ENCODE results near the gene GLA. TPM values are rescaled to one million over a fixed set of nuclear protein-coding genes. Genes with fewer than 3 reads are reported as not detected.

GLA gene
- total and polyA plus RNA-seq, 2 of the 8 experiments (the other 6 are each of a cell fraction or from before 2014, with no cell fraction given), result 33.6 to 47.3 TPM

GRCh38 chrX:101393530-101394305 is 14.0 kb downstream of the GLA start:
- H3K9ac ChIP-seq (replicated peaks in 1 of 4; ENCODE audit: extremely low read depth in 1 of 4, low read depth in 3 of 4, low read length in 3 of 4), result no peak overlapping the region
- H3K23ac ChIP-seq (ENCODE audit: insufficient read length), result no peak overlapping the region
- DNase-seq (ENCODE audit: low read depth in 1 of 2, low spot score in 2 of 2), result no peak
- H3K9me3 ChIP-seq (ENCODE audit: insufficient read depth in 2 of 2, low read depth in 1 of 2, low read length in 1 of 2), result no peaks in the 10 kb centered on the region
- no peak overlapping the region for H2BK15ac ChIP-seq (ENCODE audit: low read length)
- H3K79me1 ChIP-seq (ENCODE audit: low read depth, low read length), result no peaks in the 10 kb centered on the region
- H4K20me1 ChIP-seq (replicated peaks in 1 of 2; ENCODE audit: control insufficient read depth in 1 of 2, insufficient read depth in 2 of 2, low read length in 2 of 2), result peaks cover 0 to 2% of the 10 kb centered on the region in 2 experiments
- no peak overlapping the region for H2BK5ac ChIP-seq (ENCODE audit: low read depth, low read length)
- no peak overlapping the region for H4K8ac ChIP-seq (ENCODE audit: extremely low read depth, insufficient read depth, low read length)
- H3K14ac ChIP-seq (ENCODE audit: insufficient read length), result no peak overlapping the region
- H4K91ac ChIP-seq (replicated peaks; ENCODE audit: insufficient read length, low read length), result no peak overlapping the region
- H3K79me2 ChIP-seq (ENCODE audit: control insufficient read depth in 1 of 2, insufficient read depth in 2 of 2, low read length in 2 of 2), result peaks cover 0 to 23% of the 10 kb centered on the region in 2 experiments; a peak in 2 of 4 replicates
- FAIRE-seq, result no peak
- H3K4me2 ChIP-seq (ENCODE audit: insufficient read depth in 1 of 2, low read depth in 2 of 2, low read length in 2 of 2), result peak overlapping the region in 1 of 2 experiments; percentile 56; a peak in 1 of 4 replicates
- WGBS, 2 experiments (ENCODE audit: extremely low coverage in 1 of 2, insufficient coverage in 1 of 2, insufficient read length in 1 of 2, insufficient replicate concordance in 2 of 2, low coverage in 1 of 2, low lambda C conversion rate in 2 of 2, missing lambda C conversion rate in 1 of 2), result 90% methylated on average over 10 of the region's 11 CpGs; no CpG with 5 or more reads in 1 of the 2 experiments
- no peak overlapping the region for H3K18ac ChIP-seq (ENCODE audit: extremely low read depth, low read length)
- no peak overlapping the region for H2AFZ ChIP-seq (ENCODE audit: low read length)
- no peak overlapping the region for H3K4me3 ChIP-seq (ENCODE audit: extremely low read depth in 1 of 4, insufficient read depth in 2 of 4, low read depth in 3 of 4, low read length in 4 of 4)
- H2BK12ac ChIP-seq (ENCODE audit: low read depth, low read length), result no peak overlapping the region
- peaks cover 4% of the 10 kb centered on the region; the same call in 1 of the 2 replicates for H3K23me2 ChIP-seq (ENCODE audit: low read depth, low read length)
- H3K56ac ChIP-seq (replicated peaks; ENCODE audit: insufficient read length, low read depth, low read length), result no peak overlapping the region
- no peaks in the 10 kb centered on the region for H3K27me3 ChIP-seq (replicated peaks in 1 of 4; ENCODE audit: control insufficient read depth in 3 of 4, extremely low read depth in 1 of 4, insufficient read depth in 3 of 4, low read length in 3 of 4)
- ChIA-PET CTCF (ENCODE audit: partially characterized antibody) (no interaction called here), POLR2A (ENCODE audit: partially characterized antibody) (interaction anchor here (0.6 to 4.0 kb wide), 10 partner anchors 9 to 362 kb away, joined by 3 to 45 read pairs (median 4); partner anchors contain the start of gene TIMM8A)
- no peak overlapping the region for H2BK20ac ChIP-seq (ENCODE audit: low read length)
- H3K4me1 ChIP-seq (replicated peaks in 1 of 4; ENCODE audit: control insufficient read depth in 3 of 4, insufficient read depth in 4 of 4, low read length in 3 of 4), result no peaks in the 10 kb centered on the region; a peak in 1 of 7 replicates
- H3K4ac ChIP-seq (replicated peaks; ENCODE audit: insufficient read length, low read depth, low read length), result no peak overlapping the region
- H3K36me3 ChIP-seq (ENCODE audit: control insufficient read depth in 2 of 4, insufficient read depth in 4 of 4, low read length in 3 of 4), result peaks cover 6 to 45% (median 18%) of the 10 kb centered on the region in 4 experiments
- no peak overlapping the region for H4K5ac ChIP-seq (ENCODE audit: insufficient read length, low read depth, low read length)
- H2BK120ac ChIP-seq (replicated peaks; ENCODE audit: low read depth, low read length), result no peak overlapping the region
- peak; percentile 27; the same call in 1 of the 2 replicates for TF ChIP-seq POLR2AphosphoS5 (IDR thresholded peaks at IDR 0.05; ENCODE audit: low read depth, low read length)
- TF ChIP-seq TAF7 (optimal IDR thresholded peaks at IDR 0.05; ENCODE audit: borderline replicate concordance, low read depth, low read length), result no peak
- no peak for TF ChIP-seq SP1 (IDR thresholded peaks at IDR 0.05; ENCODE audit: low read depth, low read length)
- no peak for TF ChIP-seq EZH2 (IDR thresholded peaks at IDR 0.05; ENCODE audit: low read depth, low read length, severe bottlenecking)
- TF ChIP-seq BCL11A (IDR thresholded peaks at IDR 0.05; ENCODE audit: low read depth in 2 of 2, low read length in 2 of 2), result no peak
- TF ChIP-seq POU5F1 (IDR thresholded peaks at IDR 0.05; ENCODE audit: low read depth, low read length), result no peak
- no peak for TF ChIP-seq SIX5 (IDR thresholded peaks at IDR 0.05; ENCODE audit: low read depth, low read length)
- TF ChIP-seq POLR2A (IDR thresholded peaks at IDR 0.05; ENCODE audit: control extremely low read depth in 1 of 2, low read depth in 2 of 2, low read length in 2 of 2), result peak in 1 of 2 experiments; percentile 32; a peak in 1 of 3 replicates
- no peak overlapping the region for H3K27ac ChIP-seq (ENCODE audit: low read depth, low read length)
- no peak overlapping the region for H2AK5ac ChIP-seq (ENCODE audit: low read depth, low read length)
